HCT116 (cell line): ENCODE measurements around the gene DNAJC3. TPM values are rescaled to one million over a fixed set of nuclear protein-coding genes. Genes with fewer than 3 reads are reported as not detected.

Source experiments
- ATAC-seq: fragments of 200-7000 bp; cut with Tn5 transposase; 2 replicates; pipeline ENCODE4 v1.9.1; 2020; ENCODE audit warnings: mild to moderate bottlenecking, moderate library complexity
- BruUV-seq: library from RNA; stranded (reverse); fragments of 400-500 nt; replicated peaks from 2 replicates; lab custom pipeline; 2021; lab: Mats Ljungman, UMichigan
- CTCF ChIA-PET: fragments of 300-600 bp; sonication (Branson Sonifier 250); formaldehyde crosslinking; loops from one replicate; lab custom pipeline; 2021; ENCODE audit warnings: antibody characterized with exemption; lab: Charles Lee
- POLR2A ChIA-PET: fragments of 300-600, 350-600 bp; sonication (Branson Sonifier 250); formaldehyde crosslinking; loops from one replicate; lab custom pipeline; 2021; ENCODE audit warnings: antibody characterized with exemption; lab: Charles Lee
- RAD21 ChIA-PET, 2 experiments: fragments of 300-600 bp; sonication (Branson Sonifier 250); formaldehyde crosslinking; loops; one replicate each; lab custom pipeline; 2023; ENCODE audit warnings: low total read pairs in 2 of 2; ENCODE audit not compliant: uncharacterized antibody in 2 of 2, unreplicated experiment in 2 of 2, low non-redundant PET in 1 of 2; lab: Charles Lee
- DNase-seq: peaks from one replicate; pipeline ENCODE4 v3.0.0-alpha.2; 2010; ENCODE audit warnings: low read depth, low spot score
- H2AFZ ChIP-seq: fragments of 200-600 bp; shearing (Covaris generic), sonication (generic); 2 replicates; pipeline ENCODE4 v1.6.1; 2017; ENCODE audit warnings: low read depth, mixed run types, mixed read lengths, antibody characterized with exemption, low read length; ENCODE audit not compliant: poor library complexity, severe bottlenecking
- H3K27ac ChIP-seq: 2 replicates; pipeline ENCODE4 v1.5.1; 2012; ENCODE audit warnings: low read depth, low read length
- H3K27me3 ChIP-seq: fragments of 200-600 bp; sonication (generic); 2 replicates; pipeline ENCODE4 v1.6.1; 2016; ENCODE audit warnings: mixed run types, low read length, mixed read lengths; ENCODE audit not compliant: insufficient read depth
- H3K36me3 ChIP-seq, 2 experiments: fragments of 200-500 bp in 1 of 2; fragments of 200-600 bp in 1 of 2; sonication (Bioruptor generic) in 1 of 2; sonication (generic) in 1 of 2; 2 replicates each; pipeline versions ENCODE4 v1.5.1 to v1.6.1; 2014 to 2016; ENCODE audit warnings: low read length in 2 of 2, inconsistent platforms in 1 of 2, mixed read lengths in 1 of 2, mixed run types in 1 of 2; ENCODE audit not compliant: insufficient read depth in 2 of 2, control insufficient read depth in 1 of 2
- H3K4me1 ChIP-seq, 2 experiments: fragments of 200-600 bp in 1 of 2; sonication (generic) in 1 of 2; 2 replicates each; pipeline versions ENCODE4 v1.5.1 to v1.6.1; 2012 to 2017; ENCODE audit warnings: low read length in 2 of 2, inconsistent platforms in 1 of 2, mild to moderate bottlenecking in 1 of 2, mixed read lengths in 1 of 2, mixed run types in 1 of 2, moderate library complexity in 1 of 2; ENCODE audit not compliant: insufficient read depth in 2 of 2, control insufficient read depth in 1 of 2
- H3K4me2 ChIP-seq: fragments of 200-600 bp; sonication (generic); 2 replicates; pipeline ENCODE4 v1.6.1; 2017; ENCODE audit warnings: mixed run types, low read length, mixed read lengths
- H3K4me3 ChIP-seq, 2 experiments: fragments of 200-600 bp in 1 of 2; sonication (generic) in 1 of 2; replicated peaks in 1 of 2; 2 replicates each; pipeline ENCODE4 v1.5.1; 2011 to 2016; ENCODE audit warnings: low read length in 2 of 2, control low read depth in 1 of 2, low read depth in 1 of 2, mild to moderate bottlenecking in 1 of 2, mixed read lengths in 1 of 2, mixed run types in 1 of 2
- H3K79me2 ChIP-seq: fragments of 200-600 bp; sonication (generic); 2 replicates; pipeline ENCODE4 v1.6.1; 2017; ENCODE audit warnings: mild to moderate bottlenecking, mixed run types, low read length, moderate library complexity, mixed read lengths; ENCODE audit not compliant: insufficient read depth
- H3K9ac ChIP-seq: fragments of 200-600 bp; sonication (generic); 2 replicates; pipeline ENCODE4 v1.6.1; 2016; ENCODE audit warnings: low read length, mixed read lengths
- H3K9me2 ChIP-seq: fragments of 200-600 bp; sonication (generic), shearing (Covaris generic); 2 replicates; pipeline ENCODE4 v1.6.1; 2017; ENCODE audit warnings: mixed run types, mild to moderate bottlenecking, moderate library complexity; ENCODE audit not compliant: insufficient read depth
- H3K9me3 ChIP-seq, 2 experiments: fragments of 200-500 bp in 1 of 2; fragments of 200-600 bp in 1 of 2; sonication (Bioruptor generic) in 1 of 2; sonication (generic) in 1 of 2; 2 replicates each; pipeline ENCODE4 v1.6.1; 2014 to 2017; ENCODE audit warnings: low read length in 2 of 2, mixed read lengths in 2 of 2, inconsistent platforms in 1 of 2, low read depth in 1 of 2, mild to moderate bottlenecking in 1 of 2, mixed run types in 1 of 2, moderate library complexity in 1 of 2; ENCODE audit not compliant: control insufficient read depth in 1 of 2, insufficient read depth in 1 of 2
- H4K20me1 ChIP-seq: fragments of 200-600 bp; sonication (generic), shearing (Covaris generic); 2 replicates; pipeline ENCODE4 v1.6.1; 2017; ENCODE audit warnings: mixed run types, mild to moderate bottlenecking, moderate library complexity; ENCODE audit not compliant: insufficient read depth
- EGR1 ChIP-seq: IDR thresholded peaks from 2 replicates; pipeline ENCODE4 v1.6.1; 2012; ENCODE audit warnings: low read depth
- EZH2 ChIP-seq: fragments of 200-600 bp; sonication (generic); IDR thresholded peaks from 2 replicates; pipeline ENCODE4 v1.6.1; 2017; ENCODE audit warnings: antibody characterized with exemption, mixed run types
- POLR2A ChIP-seq: IDR thresholded peaks from 2 replicates; pipeline ENCODE4 v1.7.0; 2011; ENCODE audit warnings: borderline replicate concordance; ENCODE audit not compliant: insufficient read depth, insufficient read length; ENCODE audit errors: extremely low read depth
- POLR2AphosphoS5 ChIP-seq: IDR thresholded peaks from 2 replicates; pipeline ENCODE4 v1.6.1; 2011; ENCODE audit warnings: mild to moderate bottlenecking, low read depth, low read length, moderate library complexity
- SIN3A ChIP-seq: IDR thresholded peaks from 2 replicates; pipeline ENCODE4 v1.6.1; 2012; ENCODE audit warnings: low read depth
- YY1 ChIP-seq: IDR thresholded peaks from 2 replicates; pipeline ENCODE4 v1.6.1; 2011; ENCODE audit warnings: low read length, low read depth, moderate library complexity, mild to moderate bottlenecking; ENCODE audit not compliant: insufficient replicate concordance; ENCODE audit errors: extremely low read depth
- ZFX ChIP-seq: fragments of 450-650 bp; IDR thresholded peaks from 2 replicates; pipeline ENCODE4 v1.6.1; 2017
- intact Hi-C: fragments of 100-400 bp; cut with micrococcal nuclease; formaldehyde crosslinking; loops from 2 replicates; pipeline ENCODE4 v1.10.0; 2022
- total RNA-seq: library from RNA; stranded (reverse); gene quantifications from one replicate; pipeline ENCODE4 v1.2.1, GENCODE V29; 2021; ENCODE audit not compliant: unreplicated experiment
- TF ChIP-seq, protein P1 (sequence below): IDR thresholded peaks from 2 replicates; pipeline ENCODE4 v1.6.1; 2012
- TF ChIP-seq, protein P2 (sequence below), 3 experiments: fragments of 200-600 bp in 1 of 3; sonication (generic) in 1 of 3; IDR thresholded peaks in 2 of 3; conservative IDR thresholded peaks in 1 of 3; 2 replicates each; pipeline ENCODE4 v1.5.1; 2012 to 2017; ENCODE audit warnings: low read depth in 2 of 3, low read length in 2 of 3, antibody characterized with exemption in 1 of 3, borderline replicate concordance in 1 of 3, control low read depth in 1 of 3, mild to moderate bottlenecking in 1 of 3, mixed read lengths in 1 of 3, mixed run types in 1 of 3, moderate library complexity in 1 of 3; ENCODE audit not compliant: insufficient read depth in 1 of 3

Gene DNAJC3
- total RNA-seq, 1 experiment from 2014 or later, result 28.5 TPM

- no TSS peak for BruUV-seq
Measured at GRCh38 chr13:95652821-95653220, 24.1 kb upstream of the DNAJC3 start.

DNA sequence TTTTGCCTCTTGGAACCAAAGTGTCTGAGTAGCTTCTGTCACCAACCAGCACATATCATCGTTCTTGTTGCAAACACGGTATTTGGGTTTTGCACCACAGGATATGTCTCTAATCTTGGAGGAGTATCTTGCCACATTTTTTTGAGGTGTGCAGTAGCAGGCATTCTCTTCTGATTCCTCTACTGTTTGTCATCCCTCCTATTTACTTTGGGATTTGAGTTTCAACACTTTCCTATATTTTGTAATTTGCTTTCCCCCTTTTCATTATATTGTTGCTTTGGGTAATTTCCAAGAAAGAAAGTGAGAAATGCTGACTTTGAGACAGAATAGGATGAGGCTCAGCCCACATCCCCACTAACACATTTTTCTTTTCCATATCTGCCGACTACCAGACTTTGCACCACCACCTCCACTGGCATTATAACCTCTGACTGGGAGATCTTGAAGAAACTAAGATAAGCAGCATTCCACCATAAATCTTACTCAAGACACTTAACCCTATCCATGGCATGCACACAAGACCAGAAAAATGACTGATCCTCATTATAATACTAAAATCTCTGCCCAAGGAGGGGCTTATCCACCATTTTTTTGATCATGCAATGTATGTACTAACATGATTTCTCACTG, 20.4 kb upstream of the DNAJC3 start:
- no peak for DNase-seq
- intact Hi-C loops, result no loop called here
- TF ChIP-seq EZH2 (no peak), EGR1 (no peak), SIN3A (no peak), POLR2A (no peak), ZFX (no peak), YY1 (no peak), POLR2AphosphoS5 (no peak)
- TF ChIP-seq, all 23 proteins: peak for 0
- Histone ChIP-seq H3K4me2 (no peak overlapping the region), H3K79me2 (no peaks in the 10 kb centered on the region), H3K9me2 (no peaks in the 10 kb centered on the region), H4K20me1 (no peaks in the 10 kb centered on the region), H2AFZ (no peak overlapping the region), H3K9ac (no peak overlapping the region), H3K4me1 (no peaks in the 10 kb centered on the region), H3K27me3 (no peaks in the 10 kb centered on the region), H3K9me3 (no peaks in the 10 kb centered on the region), H3K27ac (no peak overlapping the region), H3K4me3 (no peak overlapping the region), H3K36me3 (no peaks in the 10 kb centered on the region)
- no TSS peak for BruUV-seq
- CTCF ChIA-PET, result no interaction called here
- POLR2A ChIA-PET, result no interaction called here
- ATAC-seq, result no peak
- RAD21 ChIA-PET, result no interaction called here

More at GRCh38 chr13:95652821-95653220, 24.1 kb upstream of the DNAJC3 start:
- no peak for DNase-seq
- Histone ChIP-seq H3K36me3 (no peaks in the 10 kb centered on the region), H4K20me1 (no peaks in the 10 kb centered on the region), H3K27me3 (no peaks in the 10 kb centered on the region), H3K4me1 (no peaks in the 10 kb centered on the region), H3K4me3 (no peak overlapping the region), H2AFZ (no peak overlapping the region), H3K9me3 (no peaks in the 10 kb centered on the region), H3K9me2 (no peaks in the 10 kb centered on the region), H3K9ac (no peak overlapping the region), H3K27ac (no peak overlapping the region), H3K4me2 (no peak overlapping the region), H3K79me2 (no peaks in the 10 kb centered on the region)
- no peak for ATAC-seq
- RAD21 ChIA-PET, result no interaction called here
- CTCF ChIA-PET, result interaction anchor here (0.9 kb wide), 1 partner anchor 29 kb away, joined by 3 read pairs; no protein-coding TSS in a partner anchor
- POLR2A ChIA-PET, result no interaction called here
- TF ChIP-seq EZH2, result no peak
- TF ChIP-seq, protein P1, sequence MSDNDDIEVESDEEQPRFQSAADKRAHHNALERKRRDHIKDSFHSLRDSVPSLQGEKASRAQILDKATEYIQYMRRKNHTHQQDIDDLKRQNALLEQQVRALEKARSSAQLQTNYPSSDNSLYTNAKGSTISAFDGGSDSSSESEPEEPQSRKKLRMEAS, result no peak
- TF ChIP-seq, protein P2, sequence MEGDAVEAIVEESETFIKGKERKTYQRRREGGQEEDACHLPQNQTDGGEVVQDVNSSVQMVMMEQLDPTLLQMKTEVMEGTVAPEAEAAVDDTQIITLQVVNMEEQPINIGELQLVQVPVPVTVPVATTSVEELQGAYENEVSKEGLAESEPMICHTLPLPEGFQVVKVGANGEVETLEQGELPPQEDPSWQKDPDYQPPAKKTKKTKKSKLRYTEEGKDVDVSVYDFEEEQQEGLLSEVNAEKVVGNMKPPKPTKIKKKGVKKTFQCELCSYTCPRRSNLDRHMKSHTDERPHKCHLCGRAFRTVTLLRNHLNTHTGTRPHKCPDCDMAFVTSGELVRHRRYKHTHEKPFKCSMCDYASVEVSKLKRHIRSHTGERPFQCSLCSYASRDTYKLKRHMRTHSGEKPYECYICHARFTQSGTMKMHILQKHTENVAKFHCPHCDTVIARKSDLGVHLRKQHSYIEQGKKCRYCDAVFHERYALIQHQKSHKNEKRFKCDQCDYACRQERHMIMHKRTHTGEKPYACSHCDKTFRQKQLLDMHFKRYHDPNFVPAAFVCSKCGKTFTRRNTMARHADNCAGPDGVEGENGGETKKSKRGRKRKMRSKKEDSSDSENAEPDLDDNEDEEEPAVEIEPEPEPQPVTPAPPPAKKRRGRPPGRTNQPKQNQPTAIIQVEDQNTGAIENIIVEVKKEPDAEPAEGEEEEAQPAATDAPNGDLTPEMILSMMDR (IDR thresholded peaks at IDR 0.05 in 2 of 3, conservative IDR thresholded peaks at IDR 0.05 in 1 of 3; ENCODE audit: borderline replicate concordance in 1 of 3, insufficient read depth in 1 of 3, low read depth in 2 of 3, low read length in 2 of 3), result no peak
- intact Hi-C loops, result no loop called here
